ENCODE results near the gene PLVAP.

PLVAP gene

DNA sequence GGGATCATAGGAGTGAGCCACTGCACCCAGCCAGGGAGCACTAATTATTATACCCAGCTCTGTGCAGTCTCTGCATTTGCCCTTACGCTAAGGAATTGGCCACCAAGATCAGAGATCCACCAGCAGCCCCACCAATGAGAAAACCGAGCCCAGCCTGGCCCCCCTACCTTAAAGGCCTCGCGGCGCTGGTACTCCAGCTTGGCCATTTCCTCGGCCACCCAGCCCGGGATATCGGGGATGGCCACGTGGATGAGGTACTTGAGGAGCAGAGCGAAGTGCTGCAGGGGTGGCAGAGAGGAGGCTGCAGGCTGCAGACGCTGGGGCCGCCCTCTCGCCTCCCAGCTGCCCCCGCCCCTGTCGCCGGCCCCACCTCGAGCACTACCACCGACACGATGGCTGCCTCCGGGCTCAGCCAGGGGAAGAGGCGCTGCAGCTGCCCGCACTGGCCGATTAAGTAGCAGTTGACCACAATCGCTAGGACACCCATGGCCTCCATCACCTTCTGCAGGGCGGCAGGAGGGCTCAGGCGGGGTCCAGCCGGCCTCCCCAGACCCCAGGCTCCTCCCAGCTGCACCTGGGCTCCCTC lies 50.0 kb downstream of the PLVAP start:
- peak overlapping the region in 1 of 11 experiments; percentile 24; a peak in 1 of 22 replicates for H3K4me2 ChIP-seq
- peaks cover 3 to 71% (median 34%) of the 10 kb centered on the region in 11 experiments; a peak in 19 of 22 replicates for H4K20me1 ChIP-seq
- peaks cover 0 to 62% (median 15%) of the 10 kb centered on the region in 11 experiments; a peak in 17 of 22 replicates for H3K36me3 ChIP-seq
- no peak overlapping the region for H3K4me3 ChIP-seq
- no peak overlapping the region for H3K27ac ChIP-seq
- 0 out of 22 replicates have a peak overlapping the region, but pooled peaks of 1 of the 11 experiments have one; percentile 5 for H3K9ac ChIP-seq
- peak in 1 of 11 experiments; percentile 2; a peak in 1 of 22 replicates for TF ChIP-seq Cebpa-rat (IDR thresholded peaks at IDR 0.05)
- peaks cover 15 to 29% (median 21%) of the 10 kb centered on the region in 11 experiments; a peak in 21 of 22 replicates for H3K27me3 ChIP-seq
- H3K9me3 ChIP-seq (replicated peaks in 1 of 11), result no peaks in the 10 kb centered on the region
- H3K4me1 ChIP-seq, result peaks cover 44 to 67% (median 52%) of the 10 kb centered on the region in 10 experiments

DNA sequence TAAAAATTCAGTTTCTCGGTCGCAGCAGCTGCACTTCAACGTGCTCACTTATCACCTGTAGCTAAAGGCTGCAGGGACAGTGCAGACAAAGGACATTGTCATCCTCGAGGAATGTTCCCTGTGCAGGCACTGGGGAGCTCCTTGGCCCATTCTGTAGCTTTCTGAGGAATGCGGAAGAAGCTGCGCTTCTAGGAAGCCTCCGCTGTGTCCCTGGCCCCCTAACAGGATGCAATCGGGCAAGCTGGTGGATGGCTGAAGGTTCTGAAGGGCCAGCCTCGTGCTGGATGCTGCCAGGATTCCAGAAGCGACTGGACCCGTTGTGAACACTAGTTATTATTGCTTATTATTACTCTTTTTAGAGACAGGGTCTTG lies 50.6 kb downstream of the PLVAP start:
- Histone ChIP-seq H4K20me1 (peaks cover 6 to 77% (median 40%) of the 10 kb centered on the region in 11 experiments; a peak in 19 of 22 replicates), H3K27me3 (peaks cover 15 to 29% (median 21%) of the 10 kb centered on the region in 11 experiments; a peak in 21 of 22 replicates), H3K4me1 (peaks cover 50 to 73% (median 58%) of the 10 kb centered on the region in 10 experiments), H3K9me3 (replicated peaks in 1 of 11) (no peaks in the 10 kb centered on the region), H3K9ac (0 out of 22 replicates have a peak overlapping the region, but pooled peaks of 1 of the 11 experiments have one; percentile 5), H3K4me3 (no peak overlapping the region), H3K27ac (no peak overlapping the region), H3K36me3 (peaks cover 0 to 66% (median 21%) of the 10 kb centered on the region in 11 experiments; a peak in 19 of 22 replicates), H3K4me2 (no peak overlapping the region)
- TF ChIP-seq Cebpa-rat (IDR thresholded peaks at IDR 0.05), result 0 out of 22 replicates have a peak, but pooled peaks of 1 of the 11 experiments have one; percentile 27

DNA sequence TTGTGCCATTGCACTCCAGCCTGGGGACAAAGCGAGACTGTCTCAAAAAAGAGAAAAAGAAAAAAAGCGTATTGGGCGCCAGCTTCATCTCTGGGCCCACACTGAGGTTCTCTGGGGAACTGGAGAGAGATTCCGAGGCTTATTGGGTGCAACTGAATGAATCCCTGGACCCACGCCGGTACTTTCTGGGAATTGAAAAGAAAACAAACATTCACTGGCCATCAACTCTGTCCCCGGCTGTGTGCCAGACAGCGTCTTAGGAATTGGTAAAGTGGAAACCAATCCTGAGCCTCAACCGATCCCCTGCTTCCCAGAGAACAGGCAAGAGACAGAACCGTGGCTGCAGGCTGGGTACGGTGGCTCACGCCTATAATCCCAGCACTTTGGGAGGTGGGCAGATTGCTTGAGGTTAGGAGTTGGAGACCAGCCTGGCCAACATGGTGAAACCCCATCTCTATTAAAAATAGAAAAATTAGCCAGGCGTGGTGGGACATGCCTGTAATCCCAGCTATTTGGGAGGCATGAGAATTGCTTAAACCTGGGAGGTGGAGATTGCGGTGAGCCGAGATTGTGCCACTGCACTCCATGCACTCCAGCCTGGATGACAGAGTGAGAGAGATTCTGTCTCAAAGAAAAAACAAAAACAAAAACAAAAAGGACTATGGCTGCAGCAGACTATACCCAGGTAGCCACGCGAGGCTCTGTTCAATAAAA lies 51.1 kb downstream of the PLVAP start:
- H3K4me2 ChIP-seq, result no peak overlapping the region
- H3K27ac ChIP-seq, result no peak overlapping the region
- H3K36me3 ChIP-seq, result peaks cover 2 to 66% (median 25%) of the 10 kb centered on the region in 11 experiments; a peak in 21 of 22 replicates
- H3K27me3 ChIP-seq, result peaks cover 15 to 28% (median 21%) of the 10 kb centered on the region in 11 experiments; a peak in 21 of 22 replicates
- H4K20me1 ChIP-seq, result peaks cover 6 to 82% (median 42%) of the 10 kb centered on the region in 11 experiments; a peak in 19 of 22 replicates
- no peak overlapping the region for H3K4me3 ChIP-seq
- H3K9ac ChIP-seq, result no peak overlapping the region
- H3K9me3 ChIP-seq (replicated peaks in 1 of 11), result no peaks in the 10 kb centered on the region
- no peak for TF ChIP-seq Cebpa-rat (IDR thresholded peaks at IDR 0.05)
- H3K4me1 ChIP-seq, result peaks cover 55 to 78% (median 63%) of the 10 kb centered on the region in 10 experiments

DNA sequence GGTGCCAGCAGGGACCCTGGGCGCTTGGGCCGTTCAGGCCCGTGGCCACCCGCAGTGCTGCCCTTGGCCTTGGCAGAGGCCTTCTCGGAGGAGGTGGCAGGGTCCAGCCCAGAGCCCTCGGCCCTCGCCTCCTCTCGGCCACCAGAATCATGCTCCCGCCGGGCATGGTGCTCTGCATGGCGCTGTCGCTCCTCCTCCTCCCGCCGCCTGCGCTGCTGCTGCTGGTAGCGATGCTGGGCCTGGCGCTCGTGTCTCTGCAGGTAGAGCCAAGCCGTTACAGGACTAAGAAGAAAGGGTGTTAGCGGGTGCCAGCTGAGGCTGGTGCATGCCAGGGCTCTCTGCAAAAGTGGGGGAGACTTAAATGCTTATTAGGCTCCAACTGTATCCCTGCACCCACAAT lies 52.0 kb downstream of the PLVAP start:
- no peaks in the 10 kb centered on the region for H3K9me3 ChIP-seq (replicated peaks in 1 of 11)
- peaks cover 52 to 79% (median 64%) of the 10 kb centered on the region in 10 experiments for H3K4me1 ChIP-seq
- H3K4me3 ChIP-seq, result no peak overlapping the region
- peaks cover 14 to 22% (median 15%) of the 10 kb centered on the region in 11 experiments; a peak in 21 of 22 replicates for H3K27me3 ChIP-seq
- H3K27ac ChIP-seq, result no peak overlapping the region
- TF ChIP-seq Cebpa-rat (IDR thresholded peaks at IDR 0.05), result no peak
- peaks cover 6 to 82% (median 45%) of the 10 kb centered on the region in 11 experiments; a peak in 20 of 22 replicates for H4K20me1 ChIP-seq
- H3K9ac ChIP-seq, result no peak overlapping the region
- H3K36me3 ChIP-seq, result peaks cover 11 to 66% (median 34%) of the 10 kb centered on the region in 11 experiments
- no peak overlapping the region; a peak in 1 of 22 replicates for H3K4me2 ChIP-seq

DNA sequence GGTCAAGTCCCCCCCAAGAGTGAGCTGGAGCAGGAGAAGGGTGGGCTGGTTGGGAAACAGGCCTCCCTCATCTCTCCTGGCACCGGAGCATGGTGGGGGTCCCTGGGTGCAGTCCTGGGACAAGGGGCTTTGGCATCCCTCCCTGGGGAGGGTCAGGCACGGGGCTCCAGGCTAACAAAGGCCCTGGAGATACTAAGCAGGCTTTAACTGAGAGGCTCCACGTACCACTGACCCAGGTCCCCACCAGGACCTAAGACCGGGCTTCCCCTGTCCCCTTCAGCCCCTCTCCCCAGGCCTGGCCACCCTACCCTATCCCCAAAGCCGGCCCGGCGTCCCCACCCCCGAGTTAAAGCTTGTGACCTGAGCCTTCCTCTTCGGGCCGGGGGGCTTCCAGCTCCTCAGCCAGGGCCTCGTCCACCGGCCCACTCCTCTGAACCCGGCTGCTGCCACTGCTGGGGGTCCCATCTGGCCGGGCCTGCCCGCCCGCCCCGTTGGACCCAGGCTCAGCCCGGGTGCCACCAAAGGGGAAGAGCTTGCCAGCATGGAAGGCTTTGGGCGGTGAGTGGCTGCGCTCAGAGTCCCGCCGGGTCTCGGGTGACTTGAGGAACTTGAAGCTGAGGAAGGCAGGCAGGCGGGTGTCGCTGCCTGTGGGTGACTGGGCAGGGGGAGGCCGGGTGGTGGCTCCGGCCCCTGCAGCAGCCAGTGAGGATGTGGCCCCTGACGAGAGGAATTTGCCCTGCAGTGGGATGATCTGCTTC lies 52.6 kb downstream of the PLVAP start:
- Histone ChIP-seq H3K4me2 (peak overlapping the region in 9 of 11 experiments; percentile 89 to 98 (median 94); a peak in 16 of 22 replicates), H3K4me3 (no peak overlapping the region), H4K20me1 (peaks cover 6 to 80% (median 41%) of the 10 kb centered on the region in 11 experiments; a peak in 20 of 22 replicates), H3K27ac (no peak overlapping the region), H3K4me1 (peaks cover 46 to 75% (median 60%) of the 10 kb centered on the region in 10 experiments), H3K9ac (no peak overlapping the region), H3K36me3 (peaks cover 17 to 66% (median 37%) of the 10 kb centered on the region in 11 experiments), H3K27me3 (peaks cover 8 to 16% (median 9%) of the 10 kb centered on the region in 11 experiments; a peak in 21 of 22 replicates), H3K9me3 (replicated peaks in 1 of 11) (no peaks in the 10 kb centered on the region)
- TF ChIP-seq Cebpa-rat (IDR thresholded peaks at IDR 0.05), result no peak

DNA sequence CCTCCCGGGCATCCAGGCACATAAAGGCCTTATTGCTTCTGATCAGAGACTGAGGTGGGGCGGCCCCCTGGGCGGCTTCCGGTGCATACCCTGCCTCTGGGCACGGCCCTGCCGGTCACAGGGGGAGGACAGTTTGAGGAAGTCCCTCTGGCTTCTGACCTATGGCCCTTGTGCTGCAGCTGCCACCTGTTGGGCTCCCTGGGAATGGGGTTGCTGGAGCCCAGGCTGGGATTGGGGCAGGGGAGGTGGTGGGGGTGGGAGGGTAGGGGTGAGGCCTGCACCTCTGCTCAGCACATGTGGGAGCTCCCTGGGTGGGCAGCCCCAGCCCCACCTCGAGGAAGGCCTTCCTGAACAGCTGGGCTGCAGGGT lies 53.2 kb downstream of the PLVAP start:
- H3K27ac ChIP-seq, result peak overlapping the region in 5 of 11 experiments; percentile 42 to 61 (median 53); a peak in 7 of 22 replicates
- H3K4me1 ChIP-seq, result peaks cover 41 to 72% (median 56%) of the 10 kb centered on the region in 10 experiments
- peaks cover 23 to 70% (median 43%) of the 10 kb centered on the region in 11 experiments for H3K36me3 ChIP-seq
- H4K20me1 ChIP-seq, result peaks cover under 1 to 79% (median 40%) of the 10 kb centered on the region in 11 experiments; a peak in 19 of 22 replicates
- H3K27me3 ChIP-seq, result peaks cover 3 to 10% (median 3%) of the 10 kb centered on the region in 11 experiments; a peak in 19 of 22 replicates
- H3K4me3 ChIP-seq, result peak overlapping the region in 9 of 10 experiments; percentile 37 to 68 (median 52); a peak in 15 of 20 replicates
- peak overlapping the region; percentile 89 to 98 (median 94) for H3K4me2 ChIP-seq
- H3K9ac ChIP-seq, result peak overlapping the region; percentile 51 to 83 (median 68); a peak in 21 of 22 replicates
- H3K9me3 ChIP-seq (replicated peaks in 1 of 11), result no peaks in the 10 kb centered on the region
- TF ChIP-seq Cebpa-rat (IDR thresholded peaks at IDR 0.05), result no peak

DNA sequence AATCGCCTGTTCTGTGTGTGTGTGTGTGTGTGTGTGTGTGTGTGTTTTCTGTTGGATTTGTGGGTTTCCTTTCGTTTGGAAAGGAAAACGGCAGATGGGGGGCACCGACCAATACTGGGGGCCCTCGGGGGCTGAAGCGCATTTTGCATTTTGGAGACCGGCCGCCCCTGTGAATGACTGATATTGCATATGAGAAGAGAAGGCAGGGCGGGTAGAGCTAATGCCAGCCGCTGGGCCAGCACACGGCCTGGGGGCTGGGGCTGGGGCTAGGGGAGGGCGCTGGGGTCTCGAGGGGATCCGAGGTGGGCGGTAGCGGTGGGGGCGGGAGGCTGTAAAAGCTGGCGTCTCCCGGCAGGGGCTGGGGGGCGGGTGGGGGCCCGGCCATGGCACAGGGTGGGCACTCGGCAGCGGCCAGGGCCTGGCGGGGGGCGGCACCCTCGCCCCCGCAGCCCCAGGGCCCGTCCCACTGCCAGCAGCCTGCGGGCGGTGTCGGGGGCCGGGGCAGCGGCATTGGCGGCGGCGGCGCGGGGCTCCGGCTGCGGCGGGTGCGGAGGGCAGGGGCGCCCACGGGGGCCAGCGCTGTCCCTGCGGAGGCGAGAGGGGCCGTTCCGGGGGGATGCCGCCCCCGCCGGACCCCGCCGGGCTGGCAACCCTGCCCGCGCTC lies 53.7 kb downstream of the PLVAP start:
- Histone ChIP-seq H3K9me3 (replicated peaks in 1 of 11) (no peaks in the 10 kb centered on the region), H3K4me3 (peak overlapping the region in 9 of 10 experiments; percentile 37 to 68 (median 52); a peak in 15 of 20 replicates), H3K4me2 (peak overlapping the region; percentile 89 to 98 (median 94)), H3K27ac (peak overlapping the region in 5 of 11 experiments; percentile 42 to 61 (median 53); a peak in 7 of 22 replicates), H3K36me3 (peaks cover 28 to 75% (median 47%) of the 10 kb centered on the region in 11 experiments), H4K20me1 (peaks cover 0 to 81% (median 41%) of the 10 kb centered on the region in 11 experiments; a peak in 18 of 22 replicates), H3K4me1 (peaks cover 37 to 74% (median 57%) of the 10 kb centered on the region in 10 experiments), H3K27me3 (peaks cover 0 to 7% (median 0%) of the 10 kb centered on the region in 11 experiments; a peak in 1 of 22 replicates), H3K9ac (peak overlapping the region; percentile 51 to 83 (median 68); a peak in 21 of 22 replicates)
- no peak for TF ChIP-seq Cebpa-rat (IDR thresholded peaks at IDR 0.05)

All from BLaER1 treated with 17β-estradiol and CSF1 and Interleukin-3, amounts not matched to agents 10 nM and 100 nM (cell line).